Stomach (tissue), 4 donors: ENCODE data around the gene LRFN2.

Experiments used
- CTCF ChIP-seq, 7 experiments: fragments of 450-650 bp in 4 of 7; fragments of 200-600 bp in 3 of 7; sonication (generic) in 3 of 7; IDR thresholded peaks; one replicate each; pipeline ENCODE4 v1.5.1; 2016 to 2019; ENCODE audit warnings: antibody characterized with exemption in 7 of 7, control low read depth in 2 of 7, mild to moderate bottlenecking in 1 of 7
- EP300 ChIP-seq: sonication (generic); formaldehyde crosslinking; IDR thresholded peaks from one replicate; pipeline ENCODE4 v1.6.1; 2017; ENCODE audit warnings: antibody characterized with exemption
- POLR2A ChIP-seq, 4 donors: fragments of 450-650 bp; IDR thresholded peaks; one replicate each; pipeline ENCODE4 v1.6.1; 2016; ENCODE audit warnings: antibody characterized with exemption in 4 of 4, control low read depth in 2 of 4, mild to moderate bottlenecking in 1 of 4, moderate library complexity in 1 of 4
- POLR2AphosphoS5 ChIP-seq, 3 donors: sonication (generic); formaldehyde crosslinking; IDR thresholded peaks; one replicate each; pipeline ENCODE4 v1.6.1; 2016; ENCODE audit warnings: antibody characterized with exemption in 3 of 3

GRCh38 chr6:40556023-40556422, 31.1 kb downstream of the LRFN2 start:
- TF ChIP-seq CTCF (IDR thresholded peaks at IDR 0.05) = no peak
- no peak for TF ChIP-seq POLR2A (IDR thresholded peaks at IDR 0.05)
- no peak for TF ChIP-seq EP300
- no peak for TF ChIP-seq POLR2AphosphoS5 (IDR thresholded peaks at IDR 0.05)
